GM19438 (cell line): ENCODE data around the gene VWA5B1.
"Not testable (repeated sequence)": the region's sequence is repeated elsewhere in the genome, so short reads cannot be mapped to it uniquely, and the experiment has no call there.

ENCODE experiments used
- ATAC-seq: cut with Tn5 transposase; IDR thresholded peaks from one replicate; pipeline ENCODE4 v1.9.1; 2021; ENCODE audit warnings: low read depth; ENCODE audit not compliant: unreplicated experiment

VWA5B1 gene

DNA sequence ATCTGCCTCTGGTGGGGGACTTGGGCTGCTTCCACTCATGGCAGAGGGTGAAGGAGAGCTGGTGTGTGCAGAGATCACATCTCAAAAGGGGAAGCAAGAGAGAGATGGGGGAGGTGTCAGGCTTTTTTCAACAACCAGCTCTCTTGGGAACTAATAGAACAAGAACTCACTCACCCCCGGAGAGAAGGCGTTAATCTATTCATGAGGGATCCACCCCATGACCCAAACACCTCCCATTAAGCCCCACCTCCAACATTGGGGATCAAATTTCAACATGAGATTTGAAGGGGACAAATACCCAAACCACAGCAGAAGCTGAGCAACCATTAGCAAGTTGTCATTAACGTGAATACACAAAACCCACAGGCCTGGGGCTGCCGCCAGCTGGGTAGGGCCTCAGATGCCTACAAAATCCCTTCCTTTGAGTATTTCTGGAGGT is 12.0 kb upstream of the VWA5B1 start:
- ATAC-seq: no peak

GRCh38 chr1:20279509-20279908 is 11.2 kb upstream of the VWA5B1 start:
- no peak for ATAC-seq

- no peak for ATAC-seq
Observed at GRCh38 chr1:20280341-20280740, 10.3 kb upstream of the VWA5B1 start.

- no peak for ATAC-seq
Observed at GRCh38 chr1:20280906-20281305, 9.8 kb upstream of the VWA5B1 start.

DNA sequence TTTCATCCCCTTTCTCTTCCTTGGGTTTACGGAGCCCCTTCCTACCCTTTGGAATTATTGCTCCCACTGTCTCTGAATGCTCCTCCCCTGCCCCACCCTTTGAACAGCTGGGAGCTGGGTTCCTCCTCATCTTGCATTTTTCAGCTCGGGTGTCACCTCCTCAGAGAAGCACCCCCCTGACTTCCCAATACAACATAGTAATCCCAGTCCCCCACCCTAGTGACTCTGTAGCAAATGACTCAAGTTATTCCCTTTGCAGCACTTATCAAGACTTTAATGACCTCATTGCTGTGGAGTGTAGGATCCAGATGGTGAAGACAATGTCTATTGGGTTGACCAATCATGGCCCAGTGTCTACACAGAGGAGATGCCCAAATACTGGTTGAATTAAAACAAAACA is 8.9 kb upstream of the VWA5B1 start:
- no peak for ATAC-seq

GRCh38 chr1:20282533-20282932 is 8.1 kb upstream of the VWA5B1 start:
- no peak for ATAC-seq

DNA sequence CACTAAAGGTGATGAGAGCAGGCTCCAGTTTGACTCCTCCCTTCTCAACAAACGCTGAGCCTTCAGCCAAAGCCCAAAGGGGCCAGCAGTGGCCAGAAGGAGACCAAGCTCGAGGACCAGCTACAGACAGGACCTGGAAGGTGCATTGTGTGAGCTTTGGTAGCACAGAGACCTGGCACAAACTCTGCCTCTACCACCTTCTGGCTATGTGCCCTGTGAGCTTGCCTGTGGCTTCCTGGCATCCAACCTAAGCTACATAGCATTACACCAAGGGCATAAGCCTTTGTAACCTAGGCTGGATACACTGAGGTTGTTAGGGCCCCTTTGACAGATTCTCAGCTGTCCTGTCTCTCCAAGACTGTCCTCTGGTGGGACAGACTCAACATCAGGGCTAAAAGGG is 6.6 kb upstream of the VWA5B1 start:
- no peak for ATAC-seq

GRCh38 chr1:20284625-20285024 is 6.0 kb upstream of the VWA5B1 start:
- ATAC-seq: no peak

GRCh38 chr1:20285510-20285909 is 5.2 kb upstream of the VWA5B1 start:
- ATAC-seq: no peak

DNA sequence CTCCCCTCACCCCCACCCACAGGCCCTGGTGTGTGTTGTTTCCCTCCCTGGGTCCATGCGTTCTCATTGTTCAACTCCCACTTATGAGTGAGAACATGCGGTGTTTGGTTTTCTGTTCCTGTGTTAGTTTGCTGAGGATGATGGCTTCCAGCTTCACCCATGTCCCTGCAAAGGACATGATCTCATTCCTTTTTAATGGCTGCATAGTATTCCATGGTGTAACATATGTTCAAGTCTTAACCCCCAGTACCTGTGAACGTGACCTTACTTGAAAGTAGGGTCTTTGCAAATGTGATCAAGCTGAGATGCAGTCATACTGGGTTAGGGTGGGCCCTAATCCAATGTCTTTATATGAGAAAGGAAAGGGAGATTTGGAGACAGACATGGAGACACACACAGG is 3.0 kb upstream of the VWA5B1 start:
- ATAC-seq: not testable (repeated sequence)

DNA sequence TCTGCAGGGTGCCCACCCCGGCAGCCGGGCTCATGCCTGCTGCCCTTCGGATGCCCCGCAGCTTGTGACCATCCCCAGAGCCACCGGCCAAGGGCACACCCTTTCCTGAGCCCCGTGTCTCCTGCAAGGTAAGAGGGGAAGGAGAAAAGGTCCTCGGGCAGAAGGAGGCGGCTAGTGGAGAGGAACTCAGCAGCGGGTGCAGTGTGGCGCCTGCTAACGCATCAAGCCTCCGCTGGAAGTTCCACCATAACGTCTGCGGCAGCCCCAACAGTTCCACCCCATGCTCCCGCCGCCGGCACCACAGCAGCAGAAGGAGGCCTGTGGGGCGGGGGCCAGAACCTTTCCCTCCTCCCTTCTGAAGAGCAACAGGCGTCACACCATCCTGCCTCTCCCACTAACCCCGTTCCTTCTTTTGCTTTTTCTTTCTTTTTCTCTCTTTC is 990 bp downstream of the VWA5B1 start:
- no peak for ATAC-seq

DNA sequence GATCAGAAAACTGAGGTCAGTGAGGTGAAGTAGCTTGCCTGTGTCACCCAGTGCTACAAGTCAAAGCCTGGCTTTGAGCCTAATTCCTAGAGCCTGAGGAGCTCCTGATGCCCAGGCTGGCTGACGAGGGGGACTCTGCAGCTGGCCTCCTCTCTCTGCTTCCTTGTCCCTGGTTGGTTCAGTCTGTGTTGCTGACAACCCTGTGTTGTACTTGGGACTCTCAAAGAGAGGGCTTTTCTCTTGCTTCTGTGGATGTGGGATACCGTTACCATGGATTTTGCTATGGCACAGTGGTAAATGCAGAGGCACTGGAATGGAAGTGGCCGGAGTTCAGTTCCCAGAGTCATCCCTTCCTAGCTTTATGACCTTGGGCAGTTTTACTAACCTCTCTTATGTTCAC is 8.0 kb downstream of the VWA5B1 start:
- no peak for ATAC-seq

DNA sequence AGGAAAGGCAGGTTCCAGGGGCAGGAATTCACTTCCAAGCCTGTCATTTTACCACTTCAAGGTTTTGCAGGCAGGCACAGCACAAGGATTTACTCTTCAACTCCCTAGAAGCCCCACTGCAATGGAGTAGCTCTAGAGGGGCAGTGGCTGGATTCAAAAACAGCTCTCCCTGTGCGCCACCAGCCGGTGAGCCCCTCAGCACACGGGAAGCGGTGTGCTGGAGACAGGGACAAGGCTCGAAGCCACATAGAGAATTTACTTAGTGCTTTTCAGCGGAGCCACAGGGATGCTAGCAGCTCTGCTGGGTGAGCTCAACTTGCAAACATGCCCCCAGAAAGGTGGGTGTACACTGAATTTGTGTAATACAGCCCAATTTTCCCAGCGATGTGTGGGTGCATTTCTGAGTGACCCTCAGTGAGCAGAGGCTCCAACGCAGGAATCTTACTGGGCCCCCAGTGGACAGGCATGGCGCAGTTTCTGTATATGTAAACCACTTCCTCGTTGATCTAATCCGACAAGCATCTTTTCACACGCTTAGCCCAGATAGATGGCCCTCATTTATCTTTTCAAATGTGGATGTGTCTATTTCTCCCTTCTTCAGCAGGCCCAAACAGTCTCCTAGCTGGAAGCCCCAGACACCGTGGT is 10.9 kb downstream of the VWA5B1 start:
- ATAC-seq: no peak

GRCh38 chr1:20302108-20302471 is 11.4 kb downstream of the VWA5B1 start:
- ATAC-seq: no peak

DNA sequence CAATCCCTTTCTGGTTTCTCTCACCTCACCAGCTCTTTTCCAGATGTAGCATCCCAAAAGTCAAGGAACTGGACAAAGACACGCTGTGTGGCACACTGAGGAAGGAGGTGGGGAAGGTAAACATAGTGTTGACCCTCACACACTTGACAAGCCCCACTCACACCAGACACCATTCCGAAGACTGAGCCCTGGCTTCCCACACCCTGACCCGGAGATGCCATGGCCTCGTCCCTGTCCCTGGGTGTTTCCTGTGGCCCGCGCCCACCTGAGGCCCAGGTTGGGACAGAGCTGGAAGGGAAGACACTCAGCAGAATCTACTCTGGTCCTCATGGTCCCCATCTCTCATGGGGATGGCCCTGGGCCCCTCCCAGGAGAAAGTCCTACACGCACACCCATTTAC is 16.4 kb downstream of the VWA5B1 start:
- ATAC-seq: no peak

DNA sequence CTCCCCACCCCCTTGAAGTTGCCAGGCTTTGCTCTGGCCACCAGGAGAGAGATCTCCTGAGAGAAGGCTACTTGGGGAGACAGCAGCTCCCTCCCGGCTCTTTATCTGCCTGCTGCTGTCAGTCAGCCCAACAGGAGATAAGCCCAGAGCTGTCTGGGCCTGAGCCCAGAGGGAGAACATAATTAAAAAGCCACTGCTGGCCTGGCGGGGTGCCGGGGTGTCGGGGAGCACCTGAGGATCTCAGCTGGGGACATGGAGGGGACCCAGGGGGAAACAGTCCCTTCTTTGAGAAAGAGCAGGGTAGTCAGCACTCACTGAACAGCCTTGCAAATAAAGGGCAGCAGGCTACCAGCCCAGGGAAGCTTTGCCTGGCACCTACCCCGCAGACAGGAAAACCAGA is 17.9 kb downstream of the VWA5B1 start:
- no peak for ATAC-seq

DNA sequence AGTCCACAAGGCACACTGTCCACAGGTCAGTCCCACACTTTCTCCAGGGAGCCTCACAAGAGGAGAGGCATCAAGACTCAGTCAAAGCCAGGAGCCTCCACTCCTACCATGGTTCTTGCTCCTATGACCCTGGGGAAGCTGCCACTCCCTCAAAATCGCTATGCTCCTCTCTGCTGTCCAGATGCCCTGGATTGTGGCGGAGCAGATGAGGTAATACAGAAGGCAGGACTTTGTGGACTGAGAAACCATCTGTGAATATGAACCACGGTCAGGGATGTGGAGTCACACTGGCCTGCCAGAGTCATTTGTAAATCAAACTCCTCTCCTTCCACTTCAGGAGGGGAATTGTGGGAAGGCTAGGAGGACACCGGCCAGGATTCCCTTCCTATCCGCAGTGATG is 20.6 kb downstream of the VWA5B1 start:
- ATAC-seq: no peak

DNA sequence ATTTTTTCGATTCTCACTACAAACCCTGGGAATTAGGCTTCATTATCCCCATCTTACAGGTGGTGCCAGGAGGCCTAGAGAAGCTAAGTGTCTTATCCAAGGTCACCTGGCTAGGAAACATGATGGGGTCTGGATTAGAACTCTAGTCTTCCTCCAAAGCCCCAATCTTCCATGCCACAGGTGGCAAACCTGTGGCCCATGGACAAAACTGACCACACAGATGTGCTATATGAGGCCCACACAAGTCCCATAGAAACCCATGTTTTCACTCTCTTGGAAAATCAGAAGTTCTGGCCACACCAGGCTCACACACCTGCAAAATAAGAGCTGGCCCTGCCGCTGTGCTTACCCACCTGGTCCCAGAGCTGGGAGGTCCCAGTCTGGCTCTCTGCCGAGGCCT is 21.6 kb downstream of the VWA5B1 start:
- ATAC-seq: no peak

- ATAC-seq: no peak
Observed at GRCh38 chr1:20312818-20313217, 22.1 kb downstream of the VWA5B1 start.

GRCh38 chr1:20317471-20317870 is 26.8 kb downstream of the VWA5B1 start:
- ATAC-seq: no peak

- ATAC-seq: no peak
Observed at GRCh38 chr1:20318521-20318920, 27.8 kb downstream of the VWA5B1 start.

DNA sequence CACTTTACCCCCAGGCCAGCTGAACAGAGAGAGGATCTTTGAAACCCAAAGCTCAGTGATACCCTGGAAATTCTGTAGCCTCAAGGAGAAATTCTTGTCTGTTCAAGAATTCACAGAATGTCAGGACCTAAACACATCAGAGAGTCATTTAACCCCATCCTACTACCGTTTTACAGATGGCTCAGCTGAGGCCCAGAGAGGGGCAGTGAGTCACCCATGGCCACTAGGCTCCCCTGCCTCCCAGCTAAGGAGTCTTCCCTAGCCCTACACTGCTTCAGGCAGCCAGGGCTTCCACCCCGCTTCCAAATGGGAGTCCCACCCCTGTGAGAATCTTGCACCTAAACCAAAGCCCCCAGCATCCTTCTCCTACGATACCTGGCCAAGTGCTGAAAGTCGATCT is 28.3 kb downstream of the VWA5B1 start:
- no peak for ATAC-seq
